ENCODE results near the gene NRCAM.

Gene NRCAM

GRCh38 chr7:108099713-108100112 is 356.5 kb downstream of the NRCAM start:
- no peak overlapping the region for H3K4me3 ChIP-seq (ENCODE audit: low read length)
- no peak for TF ChIP-seq CTCF (IDR thresholded peaks at IDR 0.05; ENCODE audit: insufficient read depth, low read depth, low read length, missing control alignments)
- peak; percentile 45 for DNase-seq (ENCODE audit: low read depth)

DNA sequence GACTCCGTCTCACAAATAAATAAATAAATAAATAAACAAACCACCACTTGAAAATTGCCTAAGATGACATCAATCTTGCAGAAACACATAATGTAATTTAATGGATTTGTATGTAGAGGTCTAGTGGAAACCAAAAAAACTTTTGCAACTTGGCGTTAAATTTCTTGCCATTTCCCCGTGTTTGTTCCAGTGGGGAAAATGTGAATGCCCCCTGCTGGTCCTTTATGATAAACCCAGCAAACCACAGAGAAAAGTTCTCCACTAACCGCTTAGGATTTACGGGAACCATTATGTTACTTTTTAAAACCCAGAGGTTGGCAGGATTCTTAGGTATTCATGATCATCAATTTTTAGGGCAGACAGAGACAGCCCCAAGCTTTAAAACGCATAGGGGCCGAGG is 358.5 kb downstream of the NRCAM start:
- DNase-seq (ENCODE audit: low read depth), result peak; percentile 42
- peak; percentile 38 for TF ChIP-seq CTCF (IDR thresholded peaks at IDR 0.05; ENCODE audit: insufficient read depth, low read depth, low read length, missing control alignments)
- H3K4me3 ChIP-seq (ENCODE audit: low read length), result no peak overlapping the region
